ENCODE results near the gene SRCAP. TPM values are rescaled to one million over a fixed set of nuclear protein-coding genes. Genes with fewer than 3 reads are reported as not detected.

Gene SRCAP
- total and polyA plus RNA-seq, 9 donors, result 7.9 to 28.3 (median 21.2) TPM

GRCh38 chr16:30663820-30664219 lies 35.2 kb upstream of the SRCAP start:
- H3K36me3 ChIP-seq (ENCODE audit: control insufficient read depth, insufficient read depth, low read length), result peaks cover 83% of the 10 kb centered on the region

GRCh38 chr16:30664616-30665109 lies 34.3 kb upstream of the SRCAP start:
- 93% methylated on average over 3 of the region's 15 CpGs for WGBS (ENCODE audit: insufficient coverage)
- H3K4me3 ChIP-seq (ENCODE audit: low read length), result no peak overlapping the region
- no peak overlapping the region for H3K27ac ChIP-seq (ENCODE audit: low read length)
- H3K4me1 ChIP-seq (ENCODE audit: control insufficient read depth, insufficient read depth, low read length), result peaks cover 18% of the 10 kb centered on the region
- no peaks in the 10 kb centered on the region for H3K9me3 ChIP-seq (replicated peaks; ENCODE audit: control insufficient read depth, low read depth, low read length)
- DNase-seq, result no peak
- H3K36me3 ChIP-seq (ENCODE audit: control insufficient read depth, insufficient read depth, low read length), result peaks cover 91% of the 10 kb centered on the region
- H3K27me3 ChIP-seq (ENCODE audit: control insufficient read depth, insufficient read depth, low read length), result no peaks in the 10 kb centered on the region

More at GRCh38 chr16:30663820-30664219, 35.2 kb upstream of the SRCAP start:
- WGBS (ENCODE audit: insufficient coverage), result 81% methylated on average over 9 of the region's 9 CpGs
- no peak overlapping the region for H3K4me3 ChIP-seq (ENCODE audit: low read length)
- H3K27me3 ChIP-seq (ENCODE audit: control insufficient read depth, insufficient read depth, low read length), result no peaks in the 10 kb centered on the region
- no peak overlapping the region for H3K27ac ChIP-seq (ENCODE audit: low read length)
- no peak for DNase-seq
- no peaks in the 10 kb centered on the region for H3K9me3 ChIP-seq (replicated peaks; ENCODE audit: control insufficient read depth, low read depth, low read length)
- peaks cover 18% of the 10 kb centered on the region for H3K4me1 ChIP-seq (ENCODE audit: control insufficient read depth, insufficient read depth, low read length)

- Histone ChIP-seq H3K4me3 (ENCODE audit: low read length) (no peak overlapping the region), H3K27me3 (ENCODE audit: control insufficient read depth, insufficient read depth, low read length) (no peaks in the 10 kb centered on the region), H3K4me1 (ENCODE audit: control insufficient read depth, insufficient read depth, low read length) (peaks cover 12% of the 10 kb centered on the region), H3K27ac (ENCODE audit: low read length) (no peak overlapping the region), H3K9me3 (replicated peaks; ENCODE audit: control insufficient read depth, low read depth, low read length) (no peaks in the 10 kb centered on the region), H3K36me3 (ENCODE audit: control insufficient read depth, insufficient read depth, low read length) (peaks cover 95% of the 10 kb centered on the region)
- WGBS (ENCODE audit: insufficient coverage), result 81% methylated on average over 21 of the region's 22 CpGs
- DNase-seq, result no peak
These were observed 33.7 kb upstream of the SRCAP start for GRCh38 chr16:30665155-30665829.

GRCh38 chr16:30665830-30666190 lies 33.2 kb upstream of the SRCAP start:
- Histone ChIP-seq H3K36me3 (ENCODE audit: control insufficient read depth, insufficient read depth, low read length) (peaks cover 94% of the 10 kb centered on the region), H3K4me3 (ENCODE audit: low read length) (no peak overlapping the region), H3K9me3 (replicated peaks; ENCODE audit: control insufficient read depth, low read depth, low read length) (no peaks in the 10 kb centered on the region), H3K27me3 (ENCODE audit: control insufficient read depth, insufficient read depth, low read length) (no peaks in the 10 kb centered on the region), H3K4me1 (ENCODE audit: control insufficient read depth, insufficient read depth, low read length) (peaks cover 7% of the 10 kb centered on the region), H3K27ac (ENCODE audit: low read length) (no peak overlapping the region)
- no peak for DNase-seq
- no CpG with 5 or more reads among the region's 4 CpGs for WGBS (ENCODE audit: insufficient coverage)

GRCh38 chr16:30666681-30667080 lies 32.3 kb upstream of the SRCAP start:
- 90% methylated on average over 2 of the region's 7 CpGs for WGBS (ENCODE audit: insufficient coverage)
- H3K9me3 ChIP-seq (replicated peaks; ENCODE audit: control insufficient read depth, low read depth, low read length), result no peaks in the 10 kb centered on the region

GRCh38 chr16:30667361-30667905 lies 31.5 kb upstream of the SRCAP start:
- no peaks in the 10 kb centered on the region for H3K4me1 ChIP-seq (ENCODE audit: control insufficient read depth, insufficient read depth, low read length)
- DNase-seq, result no peak
- H3K36me3 ChIP-seq (ENCODE audit: control insufficient read depth, insufficient read depth, low read length), result peaks cover 78% of the 10 kb centered on the region
- WGBS (ENCODE audit: insufficient coverage), result 90% methylated on average over 11 of the region's 11 CpGs
- H3K27ac ChIP-seq (ENCODE audit: low read length), result no peak overlapping the region
- H3K27me3 ChIP-seq (ENCODE audit: control insufficient read depth, insufficient read depth, low read length), result no peaks in the 10 kb centered on the region
- H3K4me3 ChIP-seq (ENCODE audit: low read length), result no peak overlapping the region
- no peaks in the 10 kb centered on the region for H3K9me3 ChIP-seq (replicated peaks; ENCODE audit: control insufficient read depth, low read depth, low read length)

More at GRCh38 chr16:30666681-30667080, 32.3 kb upstream of the SRCAP start:
- H3K36me3 ChIP-seq (ENCODE audit: control insufficient read depth, insufficient read depth, low read length), result peaks cover 85% of the 10 kb centered on the region
- H3K27ac ChIP-seq (ENCODE audit: low read length), result no peak overlapping the region
- H3K27me3 ChIP-seq (ENCODE audit: control insufficient read depth, insufficient read depth, low read length), result no peaks in the 10 kb centered on the region
- no peak overlapping the region for H3K4me3 ChIP-seq (ENCODE audit: low read length)
- DNase-seq, result no peak
- no peaks in the 10 kb centered on the region for H3K4me1 ChIP-seq (ENCODE audit: control insufficient read depth, insufficient read depth, low read length)

GRCh38 chr16:30668393-30668792 lies 30.6 kb upstream of the SRCAP start:
- peak; percentile 5 for DNase-seq
- no peak overlapping the region for H3K4me3 ChIP-seq (ENCODE audit: low read length)
- H3K36me3 ChIP-seq (ENCODE audit: control insufficient read depth, insufficient read depth, low read length), result peaks cover 68% of the 10 kb centered on the region
- no peaks in the 10 kb centered on the region for H3K4me1 ChIP-seq (ENCODE audit: control insufficient read depth, insufficient read depth, low read length)
- H3K27ac ChIP-seq (ENCODE audit: low read length), result no peak overlapping the region
- H3K9me3 ChIP-seq (replicated peaks; ENCODE audit: control insufficient read depth, low read depth, low read length), result no peaks in the 10 kb centered on the region
- 92% methylated on average over 5 of the region's 12 CpGs for WGBS (ENCODE audit: insufficient coverage)
- H3K27me3 ChIP-seq (ENCODE audit: control insufficient read depth, insufficient read depth, low read length), result no peaks in the 10 kb centered on the region

- Histone ChIP-seq H3K36me3 (ENCODE audit: control insufficient read depth, insufficient read depth, low read length) (peaks cover 62% of the 10 kb centered on the region), H3K27me3 (ENCODE audit: control insufficient read depth, insufficient read depth, low read length) (no peaks in the 10 kb centered on the region), H3K4me1 (ENCODE audit: control insufficient read depth, insufficient read depth, low read length) (no peaks in the 10 kb centered on the region), H3K9me3 (replicated peaks; ENCODE audit: control insufficient read depth, low read depth, low read length) (no peaks in the 10 kb centered on the region), H3K27ac (ENCODE audit: low read length) (no peak overlapping the region), H3K4me3 (ENCODE audit: low read length) (no peak overlapping the region)
- no peak for DNase-seq
- 92% methylated on average over 34 of the region's 41 CpGs for WGBS (ENCODE audit: insufficient coverage)
These were observed 29.7 kb upstream of the SRCAP start for GRCh38 chr16:30669026-30669902.

GRCh38 chr16:30669903-30670824 lies 28.8 kb upstream of the SRCAP start:
- H3K27me3 ChIP-seq (ENCODE audit: control insufficient read depth, insufficient read depth, low read length), result no peaks in the 10 kb centered on the region
- H3K4me1 ChIP-seq (ENCODE audit: control insufficient read depth, insufficient read depth, low read length), result no peaks in the 10 kb centered on the region
- H3K4me3 ChIP-seq (ENCODE audit: low read length), result no peak overlapping the region
- peaks cover 54% of the 10 kb centered on the region for H3K36me3 ChIP-seq (ENCODE audit: control insufficient read depth, insufficient read depth, low read length)
- DNase-seq, result peak; percentile 11
- no peak overlapping the region for H3K27ac ChIP-seq (ENCODE audit: low read length)
- 75% methylated on average over 8 of the region's 14 CpGs for WGBS (ENCODE audit: insufficient coverage)
- H3K9me3 ChIP-seq (replicated peaks; ENCODE audit: control insufficient read depth, low read depth, low read length), result no peaks in the 10 kb centered on the region
